Heart left ventricle (tissue), 13 donors: ENCODE results near the gene NSG1.

Experiments used
- POLR2A ChIP-seq, 2 donors: fragments of 450-650 bp; IDR thresholded peaks; one replicate each; pipeline ENCODE4 v1.6.1; 2017; ENCODE audit warnings: antibody characterized with exemption in 2 of 2, mild to moderate bottlenecking in 2 of 2, moderate library complexity in 2 of 2
- TF ChIP-seq, protein P1 (sequence below), 12 donors: fragments of 200-600 bp; sonication (generic) in 4 of 12; IDR thresholded peaks; one replicate each; pipeline versions ENCODE4 v1.5.0 to v1.8.0; 2018 to 2022; ENCODE audit warnings: antibody characterized with exemption in 12 of 12, mild to moderate bottlenecking in 5 of 12
- donor health status: ischemic (EF 13 %, LVEDD 7.1; RV severe dilation, severe dysfunction).
- donor health status: DM: no; HTN: yes; CAD: no.
- donor health status: DM: no; HTN: no; CAD: no.
- donor health status: ischemic (EF 25% LVEDD 6.9; RV normal size, moderate dysfunction).
- donor health status: ischemic (EF 25% LVEDD 5.7; RV mildly dilated, moderate dysfunction).
- donor health status: ischemic (EF 35%, LVEDD 5.7; RV mildly dilated, moderate dysfunction).
- donor health status: nonischemic (EF 11% LVEDD 7.7; RV severe dilation, severe dysfunction).
- donor health status: DM: yes; HTN: yes; CAD: no.
- donor health status: PGD.
- donor health status: ischemic (EF 29% LVEDD 5.4; RV normal size, mild dysfunction).
- donor health status: nonischemic (EF 23%, LVEDD 6.1; RV moderate dilation, normal function).

DNA sequence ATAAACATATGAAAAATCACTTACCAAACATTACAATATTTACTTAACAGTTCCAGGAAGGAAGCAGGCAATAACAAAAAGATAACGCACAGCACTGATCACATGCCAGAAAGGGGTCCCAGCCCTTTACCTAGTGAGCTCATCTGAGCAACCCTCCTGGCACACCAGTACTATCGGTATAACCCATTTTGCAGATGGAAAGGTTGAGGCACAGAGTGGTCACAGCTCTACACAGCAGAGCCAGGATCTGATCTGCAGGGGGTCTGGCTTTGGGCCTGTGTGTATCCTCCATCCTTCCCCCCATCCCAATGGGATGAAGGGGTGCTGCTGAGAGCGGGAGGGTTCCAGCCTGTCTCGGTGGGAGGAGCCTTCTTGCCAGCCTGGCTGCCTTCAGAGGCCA is 5.0 kb downstream of the NSG1 start:
- TF ChIP-seq, protein P1, sequence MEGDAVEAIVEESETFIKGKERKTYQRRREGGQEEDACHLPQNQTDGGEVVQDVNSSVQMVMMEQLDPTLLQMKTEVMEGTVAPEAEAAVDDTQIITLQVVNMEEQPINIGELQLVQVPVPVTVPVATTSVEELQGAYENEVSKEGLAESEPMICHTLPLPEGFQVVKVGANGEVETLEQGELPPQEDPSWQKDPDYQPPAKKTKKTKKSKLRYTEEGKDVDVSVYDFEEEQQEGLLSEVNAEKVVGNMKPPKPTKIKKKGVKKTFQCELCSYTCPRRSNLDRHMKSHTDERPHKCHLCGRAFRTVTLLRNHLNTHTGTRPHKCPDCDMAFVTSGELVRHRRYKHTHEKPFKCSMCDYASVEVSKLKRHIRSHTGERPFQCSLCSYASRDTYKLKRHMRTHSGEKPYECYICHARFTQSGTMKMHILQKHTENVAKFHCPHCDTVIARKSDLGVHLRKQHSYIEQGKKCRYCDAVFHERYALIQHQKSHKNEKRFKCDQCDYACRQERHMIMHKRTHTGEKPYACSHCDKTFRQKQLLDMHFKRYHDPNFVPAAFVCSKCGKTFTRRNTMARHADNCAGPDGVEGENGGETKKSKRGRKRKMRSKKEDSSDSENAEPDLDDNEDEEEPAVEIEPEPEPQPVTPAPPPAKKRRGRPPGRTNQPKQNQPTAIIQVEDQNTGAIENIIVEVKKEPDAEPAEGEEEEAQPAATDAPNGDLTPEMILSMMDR (IDR thresholded peaks at IDR 0.05), result no peak
- TF ChIP-seq POLR2A (IDR thresholded peaks at IDR 0.05), result no peak
